ENCODE data around the gene CCDC38.

GRCh38 chr12:95959107-95959506, 16.7 kb upstream of the CCDC38 start:
- TF ChIP-seq, protein P1, sequence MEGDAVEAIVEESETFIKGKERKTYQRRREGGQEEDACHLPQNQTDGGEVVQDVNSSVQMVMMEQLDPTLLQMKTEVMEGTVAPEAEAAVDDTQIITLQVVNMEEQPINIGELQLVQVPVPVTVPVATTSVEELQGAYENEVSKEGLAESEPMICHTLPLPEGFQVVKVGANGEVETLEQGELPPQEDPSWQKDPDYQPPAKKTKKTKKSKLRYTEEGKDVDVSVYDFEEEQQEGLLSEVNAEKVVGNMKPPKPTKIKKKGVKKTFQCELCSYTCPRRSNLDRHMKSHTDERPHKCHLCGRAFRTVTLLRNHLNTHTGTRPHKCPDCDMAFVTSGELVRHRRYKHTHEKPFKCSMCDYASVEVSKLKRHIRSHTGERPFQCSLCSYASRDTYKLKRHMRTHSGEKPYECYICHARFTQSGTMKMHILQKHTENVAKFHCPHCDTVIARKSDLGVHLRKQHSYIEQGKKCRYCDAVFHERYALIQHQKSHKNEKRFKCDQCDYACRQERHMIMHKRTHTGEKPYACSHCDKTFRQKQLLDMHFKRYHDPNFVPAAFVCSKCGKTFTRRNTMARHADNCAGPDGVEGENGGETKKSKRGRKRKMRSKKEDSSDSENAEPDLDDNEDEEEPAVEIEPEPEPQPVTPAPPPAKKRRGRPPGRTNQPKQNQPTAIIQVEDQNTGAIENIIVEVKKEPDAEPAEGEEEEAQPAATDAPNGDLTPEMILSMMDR (IDR thresholded peaks at IDR 0.05) = no peak
- TF ChIP-seq TEAD4 (CRISPR knock-in tag; IDR thresholded peaks at IDR 0.05) (no peak), ESRRA (CRISPR knock-in tag; IDR thresholded peaks at IDR 0.05; ENCODE audit: borderline replicate concordance) (no peak)

All from WTC11 (cell line).